SU-DHL-6 (cell line): Measurements from ENCODE around the gene ISLR2.

ENCODE experiments used
- H2AFZ ChIP-seq: fragments of 200-600 bp; sonication (generic); 2 replicates; pipeline ENCODE4 v1.6.1; 2014; ENCODE audit warnings: low read depth, mild to moderate bottlenecking, moderate library complexity, mixed read lengths, antibody characterized with exemption, low read length; ENCODE audit not compliant: severe bottlenecking
- H3F3A ChIP-seq: fragments of 200-600 bp; shearing (Covaris generic); 2 replicates; pipeline ENCODE4 v1.6.0; 2016; ENCODE audit warnings: antibody characterized with exemption, mild to moderate bottlenecking; ENCODE audit not compliant: insufficient read depth
- H3K27ac ChIP-seq: fragments of 200-600 bp; sonication (generic); 2 replicates; pipeline ENCODE4 v1.5.1; 2016; ENCODE audit warnings: low read depth, mild to moderate bottlenecking, low read length, moderate library complexity, mixed read lengths
- H3K27me3 ChIP-seq: fragments of 200-600 bp; sonication (generic), shearing (Covaris generic); 2 replicates; pipeline ENCODE4 v1.6.0; 2014; ENCODE audit warnings: mild to moderate bottlenecking, low read length
- H3K36me3 ChIP-seq: fragments of 200-600 bp; sonication (generic); 2 replicates; pipeline ENCODE4 v1.6.1; 2014; ENCODE audit warnings: mild to moderate bottlenecking, low read length, mixed read lengths
- H3K4me2 ChIP-seq: fragments of 300-600, 200-600 bp; shearing (Covaris generic), sonication (generic); 2 replicates; pipeline ENCODE4 v1.6.0; 2014; ENCODE audit warnings: low read length, low read depth, mild to moderate bottlenecking; ENCODE audit not compliant: poor library complexity, severe bottlenecking
- H3K4me3 ChIP-seq: fragments of 200-600 bp; sonication (generic); 2 replicates; pipeline ENCODE4 v1.5.1; 2014; ENCODE audit warnings: antibody characterized with exemption, low read length, mild to moderate bottlenecking, mixed read lengths; ENCODE audit not compliant: insufficient read depth, poor library complexity, severe bottlenecking
- H3K79me2 ChIP-seq: fragments of 200-600 bp; sonication (generic); 2 replicates; pipeline ENCODE4 v1.6.1; 2014; ENCODE audit warnings: mild to moderate bottlenecking, low read length, moderate library complexity; ENCODE audit not compliant: insufficient read depth
- H3K9ac ChIP-seq: fragments of 200-600 bp; sonication (generic); 2 replicates; pipeline ENCODE4 v1.7.0; 2014; ENCODE audit warnings: mild to moderate bottlenecking, low read length
- H3K9me2 ChIP-seq: fragments of 200-600 bp; sonication (generic); replicated peaks from 2 replicates; pipeline ENCODE4 v1.6.1; 2014; ENCODE audit warnings: low read length; ENCODE audit not compliant: insufficient read depth
- H3K9me3 ChIP-seq: fragments of 200-600 bp; sonication (generic); 2 replicates; pipeline ENCODE4 v1.6.1; 2014; ENCODE audit warnings: low read length, mixed read lengths; ENCODE audit not compliant: insufficient read depth
- H4K20me1 ChIP-seq: fragments of 200-600 bp; sonication (generic); 2 replicates; pipeline ENCODE4 v1.6.1; 2014; ENCODE audit warnings: low read depth, mild to moderate bottlenecking, antibody characterized with exemption, low read length, moderate library complexity, mixed read lengths
- CTCF ChIP-seq: fragments of 200-600 bp; sonication (generic); IDR thresholded peaks from one replicate; pipeline ENCODE4 v1.5.1; 2017; ENCODE audit warnings: antibody characterized with exemption, mild to moderate bottlenecking, low read length, moderate library complexity; ENCODE audit not compliant: insufficient read depth, poor library complexity, severe bottlenecking
- EZH2phosphoT487 ChIP-seq: fragments of 200-600 bp; sonication (generic), shearing (Covaris generic); conservative IDR thresholded peaks from 2 replicates; pipeline ENCODE4 v1.6.1; 2018; ENCODE audit warnings: mild to moderate bottlenecking, antibody characterized with exemption, low read length, moderate library complexity, mixed read lengths

ISLR2 gene

GRCh38 chr15:74179101-74179841, 48.9 kb downstream of the ISLR2 start:
- Histone ChIP-seq H3K9me2 (no peaks in the 10 kb centered on the region), H3K36me3 (no peaks in the 10 kb centered on the region), H4K20me1 (no peaks in the 10 kb centered on the region), H3K4me3 (no peak overlapping the region), H2AFZ (no peak overlapping the region), H3K9ac (no peak overlapping the region), H3F3A (no peaks in the 10 kb centered on the region), H3K27me3 (no peaks in the 10 kb centered on the region), H3K79me2 (no peaks in the 10 kb centered on the region), H3K27ac (no peak overlapping the region), H3K4me2 (no peak overlapping the region), H3K9me3 (no peaks in the 10 kb centered on the region)
- TF ChIP-seq CTCF = no peak
- TF ChIP-seq EZH2phosphoT487 = no peak

- no peaks in the 10 kb centered on the region for H3K9me2 ChIP-seq
- no peak overlapping the region for H3K27ac ChIP-seq
- H3K27me3 ChIP-seq = no peaks in the 10 kb centered on the region
- no peaks in the 10 kb centered on the region for H3F3A ChIP-seq
- H2AFZ ChIP-seq = no peak overlapping the region
- no peak overlapping the region for H3K4me3 ChIP-seq
- H3K9ac ChIP-seq = no peak overlapping the region
- TF ChIP-seq CTCF = no peak
- no peak for TF ChIP-seq EZH2phosphoT487
- H4K20me1 ChIP-seq = no peaks in the 10 kb centered on the region
- H3K4me2 ChIP-seq = no peak overlapping the region
- H3K9me3 ChIP-seq = no peaks in the 10 kb centered on the region
- no peaks in the 10 kb centered on the region for H3K79me2 ChIP-seq
- H3K36me3 ChIP-seq = no peaks in the 10 kb centered on the region
Observed at GRCh38 chr15:74179983-74180880, 49.8 kb downstream of the ISLR2 start.

GRCh38 chr15:74180881-74181602, 50.7 kb downstream of the ISLR2 start:
- Histone ChIP-seq H3K27me3 (no peaks in the 10 kb centered on the region), H3K4me3 (no peak overlapping the region), H3K36me3 (no peaks in the 10 kb centered on the region), H3F3A (no peaks in the 10 kb centered on the region), H3K4me2 (no peak overlapping the region), H3K27ac (no peak overlapping the region), H2AFZ (no peak overlapping the region), H3K79me2 (no peaks in the 10 kb centered on the region), H4K20me1 (no peaks in the 10 kb centered on the region), H3K9me2 (no peaks in the 10 kb centered on the region), H3K9ac (no peak overlapping the region), H3K9me3 (no peaks in the 10 kb centered on the region)
- TF ChIP-seq EZH2phosphoT487 (no peak), CTCF (no peak)
